Measurements from ENCODE around the gene RBMS3. TPM values are rescaled to one million over a fixed set of nuclear protein-coding genes. Genes with fewer than 3 reads are reported as not detected.
"Not testable (repeated sequence)": the region's sequence is repeated elsewhere in the genome, so short reads cannot be mapped to it uniquely, and the experiment has no call there.

The RBMS3 gene
- total RNA-seq, 4 donors from 2014 or later = 116 to 171 (median 152) TPM

DNA sequence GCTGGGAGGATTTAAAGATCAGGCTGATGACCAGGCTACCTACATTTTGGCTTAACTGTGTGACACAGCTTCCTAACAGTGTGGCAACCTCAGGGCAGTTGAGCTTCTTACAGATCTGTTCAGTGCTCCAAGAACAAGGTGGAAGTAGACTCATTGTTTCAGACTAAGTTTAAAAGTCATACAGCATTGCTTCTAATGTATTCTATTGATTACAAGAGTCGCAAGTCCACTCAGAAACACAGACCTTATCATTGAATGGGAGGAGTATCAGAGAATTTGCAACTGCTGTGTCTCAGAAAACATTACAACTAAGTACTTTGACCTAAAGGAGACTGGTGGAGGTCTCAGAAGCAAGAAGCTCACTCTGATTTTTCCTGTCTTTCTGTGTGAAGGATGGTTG lies 746.0 kb downstream of the RBMS3 start:
- Histone ChIP-seq H3K36me3 (no peaks in the 10 kb centered on the region), H3K27ac (no peak overlapping the region), H3K9me3 (no peaks in the 10 kb centered on the region), H3K4me1 (no peaks in the 10 kb centered on the region), H3K27me3 (no peaks in the 10 kb centered on the region), H3K4me3 (replicated peaks in 1 of 3) (no peak overlapping the region)
- WGBS, 2 donors = 63 to 95% methylated on average over 1 of the region's 1 CpG
- intact Hi-C loops (cut with DNase I) = no loop called here
- DNase-seq = no peak
- TF ChIP-seq, protein P1, sequence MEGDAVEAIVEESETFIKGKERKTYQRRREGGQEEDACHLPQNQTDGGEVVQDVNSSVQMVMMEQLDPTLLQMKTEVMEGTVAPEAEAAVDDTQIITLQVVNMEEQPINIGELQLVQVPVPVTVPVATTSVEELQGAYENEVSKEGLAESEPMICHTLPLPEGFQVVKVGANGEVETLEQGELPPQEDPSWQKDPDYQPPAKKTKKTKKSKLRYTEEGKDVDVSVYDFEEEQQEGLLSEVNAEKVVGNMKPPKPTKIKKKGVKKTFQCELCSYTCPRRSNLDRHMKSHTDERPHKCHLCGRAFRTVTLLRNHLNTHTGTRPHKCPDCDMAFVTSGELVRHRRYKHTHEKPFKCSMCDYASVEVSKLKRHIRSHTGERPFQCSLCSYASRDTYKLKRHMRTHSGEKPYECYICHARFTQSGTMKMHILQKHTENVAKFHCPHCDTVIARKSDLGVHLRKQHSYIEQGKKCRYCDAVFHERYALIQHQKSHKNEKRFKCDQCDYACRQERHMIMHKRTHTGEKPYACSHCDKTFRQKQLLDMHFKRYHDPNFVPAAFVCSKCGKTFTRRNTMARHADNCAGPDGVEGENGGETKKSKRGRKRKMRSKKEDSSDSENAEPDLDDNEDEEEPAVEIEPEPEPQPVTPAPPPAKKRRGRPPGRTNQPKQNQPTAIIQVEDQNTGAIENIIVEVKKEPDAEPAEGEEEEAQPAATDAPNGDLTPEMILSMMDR (IDR thresholded peaks at IDR 0.05) = no peak
- TF ChIP-seq POLR2A (IDR thresholded peaks at IDR 0.05) = no peak

DNA sequence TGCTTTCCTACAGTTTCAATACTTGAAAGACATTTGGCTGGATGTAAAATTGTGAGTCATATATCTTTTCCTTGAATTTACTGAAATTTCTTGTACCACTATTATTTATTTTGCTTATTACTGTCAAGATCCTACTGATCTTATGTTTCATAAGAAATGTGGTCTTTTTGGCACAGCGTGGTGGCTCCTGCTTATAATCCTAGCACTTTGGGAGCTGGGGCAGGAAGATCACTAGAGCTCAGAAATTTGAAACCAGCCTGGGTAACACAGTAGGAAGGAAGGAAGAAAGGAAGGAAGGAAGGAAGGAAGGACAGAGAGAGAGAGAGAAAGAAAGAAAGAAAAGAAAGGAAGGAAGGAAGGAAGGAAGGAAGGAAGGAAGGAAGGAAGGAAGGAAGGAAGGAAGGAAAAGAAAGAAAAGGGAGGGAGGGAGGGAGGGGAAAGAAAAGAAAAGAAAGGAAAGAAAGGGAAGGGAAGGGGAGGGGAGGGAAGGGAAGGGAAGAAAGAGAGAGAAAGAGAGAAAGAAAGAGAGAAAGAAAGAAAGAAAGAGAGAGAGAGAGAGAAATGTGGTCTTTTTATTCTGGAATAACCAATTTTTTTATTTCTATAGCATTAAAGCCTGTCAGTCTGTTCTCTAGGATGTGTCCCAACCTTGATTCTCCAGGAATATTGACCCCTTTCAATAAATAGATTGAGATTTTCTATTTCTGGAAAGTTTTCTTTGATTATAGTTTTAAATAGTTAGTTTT lies 753.5 kb downstream of the RBMS3 start:
- Histone ChIP-seq H3K27me3 (no peaks in the 10 kb centered on the region), H3K4me3 (replicated peaks in 1 of 3) (no peak overlapping the region), H3K9me3 (no peaks in the 10 kb centered on the region), H3K4me1 (no peaks in the 10 kb centered on the region), H3K27ac (no peak overlapping the region), H3K36me3 (no peaks in the 10 kb centered on the region)
- TF ChIP-seq, protein P1 (IDR thresholded peaks at IDR 0.05) = no peak
- 80% methylated on average over 1 of the region's 1 CpG for WGBS, 2 donors
- intact Hi-C loops (cut with DNase I) = loop anchor here (10.0 kb wide), 1 partner anchor 160 kb away; no protein-coding TSS in a partner anchor
- no peak for DNase-seq

DNA sequence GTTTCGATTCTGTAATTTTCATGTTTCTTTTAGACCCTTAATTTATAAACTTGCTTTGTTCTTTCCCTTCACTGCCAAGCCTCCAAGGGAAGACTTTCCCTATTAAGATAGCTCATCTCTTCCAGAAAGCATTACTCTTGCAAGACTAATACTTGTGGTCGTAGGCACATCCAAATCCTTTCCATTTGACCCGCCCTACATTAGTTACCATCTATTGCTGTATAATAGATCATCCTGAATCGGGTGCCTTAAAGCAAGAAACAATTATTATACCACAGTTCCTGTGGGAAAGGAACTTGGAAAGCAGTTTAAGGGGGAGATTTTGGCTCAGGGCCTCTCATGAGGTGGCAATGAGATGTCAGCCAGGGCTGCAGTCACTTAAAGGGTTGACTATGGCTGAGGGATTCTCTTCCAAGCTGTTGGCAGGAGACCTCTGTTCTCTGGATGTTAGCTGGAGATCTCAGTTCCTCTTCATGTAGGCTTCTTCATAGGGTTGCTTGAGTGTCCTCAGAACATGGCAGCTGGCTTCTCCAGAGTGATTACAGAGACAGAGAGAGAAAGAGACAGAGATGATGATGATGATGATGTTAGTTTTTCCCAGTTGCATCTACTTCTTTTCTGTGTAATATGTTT lies 755.2 kb downstream of the RBMS3 start:
- no peaks in the 10 kb centered on the region for H3K27me3 ChIP-seq
- H3K27ac ChIP-seq = no peak overlapping the region
- no peaks in the 10 kb centered on the region for H3K9me3 ChIP-seq
- H3K4me1 ChIP-seq = no peaks in the 10 kb centered on the region
- WGBS, 2 donors = 75 to 86% methylated on average over 4 of the region's 4 CpGs
- no peak overlapping the region for H3K4me3 ChIP-seq (replicated peaks in 1 of 3)
- H3K36me3 ChIP-seq = no peaks in the 10 kb centered on the region
- intact Hi-C loops (cut with DNase I) = loop anchor here (10.0 kb wide), 1 partner anchor 159 kb away; no protein-coding TSS in a partner anchor
- TF ChIP-seq, protein P1 (IDR thresholded peaks at IDR 0.05) = no peak
- TF ChIP-seq POLR2A (IDR thresholded peaks at IDR 0.05) = no peak
- DNase-seq = no peak

DNA sequence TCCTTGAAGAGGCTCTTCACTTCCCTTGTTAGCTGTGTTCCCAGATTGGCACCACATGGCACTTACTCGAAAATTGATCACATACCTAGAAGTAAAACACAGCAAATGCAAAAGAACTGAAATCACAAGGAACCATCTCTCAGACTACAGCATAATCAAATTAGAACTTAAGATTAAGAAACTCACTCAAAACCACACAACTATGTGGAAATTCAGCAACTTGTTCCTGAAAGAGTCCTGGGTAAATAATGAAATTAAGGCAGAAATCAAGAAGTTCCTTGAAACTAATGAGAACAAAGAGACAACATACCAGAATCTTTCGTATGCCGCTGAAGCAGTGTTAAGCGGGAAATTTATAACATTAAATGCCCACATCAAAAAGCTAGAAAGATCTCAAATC lies 759.3 kb downstream of the RBMS3 start:
- intact Hi-C loops (cut with DNase I) = loop anchor here (10.0 kb wide), 1 partner anchor 715 kb away; no protein-coding TSS in a partner anchor
- Histone ChIP-seq H3K4me1 (no peaks in the 10 kb centered on the region), H3K27me3 (no peaks in the 10 kb centered on the region), H3K4me3 (replicated peaks in 1 of 3) (no peak overlapping the region), H3K9me3 (no peaks in the 10 kb centered on the region), H3K36me3 (no peaks in the 10 kb centered on the region), H3K27ac (no peak overlapping the region)
- no peak for DNase-seq
- TF ChIP-seq, protein P1 (IDR thresholded peaks at IDR 0.05) = no peak
- no peak for TF ChIP-seq POLR2A (IDR thresholded peaks at IDR 0.05)
- 86 to 92% methylated on average over 4 of the region's 4 CpGs for WGBS, 2 donors

DNA sequence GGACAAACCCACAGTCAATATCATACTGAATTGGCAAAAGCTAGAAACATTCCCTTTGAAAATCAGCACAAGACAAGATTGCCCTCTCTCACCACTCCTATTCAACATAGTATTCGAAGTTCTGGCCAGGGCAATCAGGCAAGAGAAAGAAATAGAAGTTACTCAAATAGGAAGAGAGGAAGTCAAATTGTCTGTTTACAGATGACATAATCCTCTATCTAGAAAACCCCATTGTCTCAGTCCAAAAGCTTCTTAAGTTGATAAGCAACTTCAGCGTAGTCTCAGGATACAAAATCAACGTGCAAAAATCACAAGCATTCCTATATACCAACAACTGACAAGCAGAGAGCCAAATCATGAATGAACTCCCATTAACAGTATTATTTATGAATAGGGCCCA lies 760.6 kb downstream of the RBMS3 start:
- intact Hi-C loops (cut with DNase I) = loop anchor here (10.0 kb wide), 1 partner anchor 713 kb away; no protein-coding TSS in a partner anchor
- not testable (repeated sequence) for H3K9me3 ChIP-seq; H3K27me3 ChIP-seq; H3K4me1 ChIP-seq; DNase-seq; H3K27ac ChIP-seq; H3K4me3 ChIP-seq (replicated peaks in 1 of 3); H3K36me3 ChIP-seq
- WGBS, 2 donors = 24 to 35% methylated on average over 3 of the region's 3 CpGs

Data from thyroid gland (tissue), 4 donors.